DOHH2 (cell line): ENCODE data around the gene PUS7.

Experiments used
- H3F3A ChIP-seq: fragments of 200-600 bp; sonication (generic), shearing (Covaris generic); 2 replicates; pipeline ENCODE4 v1.6.0; 2016; ENCODE audit warnings: antibody characterized with exemption, mild to moderate bottlenecking; ENCODE audit not compliant: control insufficient read depth, insufficient read depth
- H3K27ac ChIP-seq: fragments of 200-600 bp; sonication (generic); 2 replicates; pipeline ENCODE4 v1.5.1; 2014; ENCODE audit warnings: low read depth, mild to moderate bottlenecking, low read length, moderate library complexity
- H3K27me3 ChIP-seq: fragments of 200-600 bp; sonication (generic); 2 replicates; pipeline ENCODE4 v1.6.1; 2014; ENCODE audit warnings: mild to moderate bottlenecking, low read length, mixed read lengths; ENCODE audit not compliant: control insufficient read depth
- H3K36me3 ChIP-seq: fragments of 200-600 bp; sonication (generic); 2 replicates; pipeline ENCODE4 v1.6.1; 2014; ENCODE audit warnings: mild to moderate bottlenecking, low read length, moderate library complexity, mixed read lengths; ENCODE audit not compliant: control insufficient read depth
- H3K4me1 ChIP-seq: fragments of 200-600 bp; sonication (generic); 2 replicates; pipeline ENCODE4 v1.6.1; 2014; ENCODE audit warnings: mild to moderate bottlenecking, low read length, mixed read lengths; ENCODE audit not compliant: control insufficient read depth
- H3K4me2 ChIP-seq: fragments of 200-600 bp; sonication (generic); 2 replicates; pipeline ENCODE4 v1.6.0; 2014; ENCODE audit warnings: mild to moderate bottlenecking, low read length, moderate library complexity
- H3K4me3 ChIP-seq: fragments of 200-600 bp; sonication (generic); 2 replicates; pipeline ENCODE4 v1.5.1; 2014; ENCODE audit warnings: mild to moderate bottlenecking, low read length, mixed read lengths
- H3K79me2 ChIP-seq: fragments of 200-600 bp; sonication (generic); 2 replicates; pipeline ENCODE4 v1.6.1; 2014; ENCODE audit warnings: mild to moderate bottlenecking, low read length, mixed read lengths; ENCODE audit not compliant: control insufficient read depth
- H3K9me2 ChIP-seq: fragments of 200-600 bp; sonication (generic); replicated peaks from 2 replicates; pipeline ENCODE4 v1.6.1; 2014; ENCODE audit warnings: mild to moderate bottlenecking, low read length, mixed read lengths; ENCODE audit not compliant: control insufficient read depth
- H3K9me3 ChIP-seq: fragments of 200-600 bp; sonication (generic); 2 replicates; pipeline ENCODE4 v1.6.1; 2014; ENCODE audit warnings: antibody characterized with exemption, low read length, mixed read lengths; ENCODE audit not compliant: control insufficient read depth, insufficient read depth
- H4K20me1 ChIP-seq: fragments of 200-600 bp; sonication (generic); 2 replicates; pipeline ENCODE4 v1.6.0; 2014; ENCODE audit warnings: low read depth, mild to moderate bottlenecking, antibody characterized with exemption, low read length, moderate library complexity; ENCODE audit not compliant: control insufficient read depth, insufficient read depth
- EZH2phosphoT487 ChIP-seq: fragments of 200-600 bp; sonication (generic); IDR thresholded peaks from 2 replicates; pipeline ENCODE4 v1.6.1; 2017; ENCODE audit warnings: borderline replicate concordance, mild to moderate bottlenecking, antibody characterized with exemption, low read length, moderate library complexity, mixed read lengths
- TF ChIP-seq, protein P1 (sequence below): fragments of 200-600 bp; sonication (generic); IDR thresholded peaks from one replicate; pipeline ENCODE4 v1.5.1; 2014; ENCODE audit warnings: antibody characterized with exemption, mild to moderate bottlenecking, low read depth, low read length; ENCODE audit not compliant: poor library complexity, severe bottlenecking

The PUS7 gene

DNA sequence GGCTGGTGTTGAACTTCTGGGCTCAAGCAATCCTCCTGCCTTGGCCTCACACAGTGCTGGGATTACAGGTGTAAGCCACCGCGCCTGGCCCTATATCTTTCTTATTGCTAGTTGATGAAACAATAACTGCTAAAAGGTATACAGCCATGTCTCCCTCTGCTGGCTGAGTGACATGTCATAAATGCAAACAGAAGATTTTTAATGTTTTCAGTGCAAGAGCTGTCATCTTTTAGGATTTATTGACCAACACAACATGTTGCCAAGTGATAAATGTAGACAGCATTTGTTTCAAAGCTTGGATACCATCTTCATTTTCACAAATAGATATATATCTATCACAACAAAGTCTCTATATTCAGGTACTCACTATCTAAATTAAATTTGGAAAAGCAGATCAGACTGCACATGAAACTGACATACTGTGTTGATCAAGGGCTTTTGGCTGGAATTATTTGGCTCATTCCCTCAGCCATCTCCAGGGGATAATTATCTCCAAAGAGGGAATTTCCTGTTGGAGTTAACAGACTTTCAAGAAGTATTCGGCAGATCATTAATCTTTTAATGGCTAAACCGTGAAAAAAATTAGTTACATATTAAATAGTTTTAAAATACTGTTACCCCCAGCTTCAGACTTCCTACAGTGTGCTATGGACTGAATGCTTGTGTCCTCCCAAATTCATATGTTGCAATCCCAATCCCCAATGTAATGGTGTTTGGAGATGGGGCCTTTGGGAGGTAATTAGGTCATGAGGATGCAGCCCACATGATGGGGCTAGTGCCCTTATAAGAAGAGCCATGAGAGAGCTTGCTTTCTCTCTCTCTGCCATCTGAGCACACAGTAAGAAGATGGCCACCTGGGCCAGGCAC, 92.1 kb downstream of the PUS7 start:
- H3F3A ChIP-seq = no peaks in the 10 kb centered on the region; the same call in 1 of the 2 replicates
- no peak overlapping the region for H3K4me2 ChIP-seq
- H3K27ac ChIP-seq = no peak overlapping the region
- no peaks in the 10 kb centered on the region for H3K27me3 ChIP-seq
- no peaks in the 10 kb centered on the region for H3K9me3 ChIP-seq
- TF ChIP-seq, protein P1, sequence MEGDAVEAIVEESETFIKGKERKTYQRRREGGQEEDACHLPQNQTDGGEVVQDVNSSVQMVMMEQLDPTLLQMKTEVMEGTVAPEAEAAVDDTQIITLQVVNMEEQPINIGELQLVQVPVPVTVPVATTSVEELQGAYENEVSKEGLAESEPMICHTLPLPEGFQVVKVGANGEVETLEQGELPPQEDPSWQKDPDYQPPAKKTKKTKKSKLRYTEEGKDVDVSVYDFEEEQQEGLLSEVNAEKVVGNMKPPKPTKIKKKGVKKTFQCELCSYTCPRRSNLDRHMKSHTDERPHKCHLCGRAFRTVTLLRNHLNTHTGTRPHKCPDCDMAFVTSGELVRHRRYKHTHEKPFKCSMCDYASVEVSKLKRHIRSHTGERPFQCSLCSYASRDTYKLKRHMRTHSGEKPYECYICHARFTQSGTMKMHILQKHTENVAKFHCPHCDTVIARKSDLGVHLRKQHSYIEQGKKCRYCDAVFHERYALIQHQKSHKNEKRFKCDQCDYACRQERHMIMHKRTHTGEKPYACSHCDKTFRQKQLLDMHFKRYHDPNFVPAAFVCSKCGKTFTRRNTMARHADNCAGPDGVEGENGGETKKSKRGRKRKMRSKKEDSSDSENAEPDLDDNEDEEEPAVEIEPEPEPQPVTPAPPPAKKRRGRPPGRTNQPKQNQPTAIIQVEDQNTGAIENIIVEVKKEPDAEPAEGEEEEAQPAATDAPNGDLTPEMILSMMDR = peak; percentile 76
- no peak for TF ChIP-seq EZH2phosphoT487
- H3K9me2 ChIP-seq = no peaks in the 10 kb centered on the region
- no peaks in the 10 kb centered on the region for H3K79me2 ChIP-seq
- no peaks in the 10 kb centered on the region for H3K4me1 ChIP-seq
- H3K36me3 ChIP-seq = no peaks in the 10 kb centered on the region
- H4K20me1 ChIP-seq = no peaks in the 10 kb centered on the region
- H3K4me3 ChIP-seq = no peak overlapping the region

DNA sequence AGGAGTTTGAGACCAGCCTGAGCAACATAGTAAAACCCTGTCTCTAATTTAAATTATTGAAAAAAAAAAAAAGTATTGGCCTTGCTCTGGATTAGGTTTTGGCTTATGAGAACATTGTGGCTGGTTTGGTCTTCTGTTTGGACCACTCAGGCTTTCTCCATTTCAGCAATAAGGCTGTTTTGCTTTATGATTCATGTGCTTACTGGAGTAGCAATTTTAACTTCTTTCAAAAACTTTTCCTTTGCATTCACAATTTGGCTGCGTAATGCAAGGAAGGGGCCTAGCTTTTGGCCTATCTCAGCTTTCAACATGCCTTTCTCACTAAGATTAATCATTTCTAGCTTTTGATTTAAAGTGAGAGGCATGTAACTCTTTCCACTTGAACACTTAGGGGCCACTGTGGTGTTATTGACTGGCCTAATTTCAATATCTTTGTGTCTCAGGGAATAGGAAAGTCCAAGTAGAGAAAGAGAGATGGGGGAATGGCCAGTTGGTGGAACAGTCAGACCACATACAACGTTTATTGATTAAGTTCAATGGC, 95.4 kb downstream of the PUS7 start:
- no peak overlapping the region for H3K4me2 ChIP-seq
- H3K79me2 ChIP-seq = no peaks in the 10 kb centered on the region
- no peaks in the 10 kb centered on the region for H3K9me2 ChIP-seq
- H3K27me3 ChIP-seq = no peaks in the 10 kb centered on the region
- no peak overlapping the region for H3K4me3 ChIP-seq
- H3F3A ChIP-seq = no peaks in the 10 kb centered on the region; the same call in 1 of the 2 replicates
- no peaks in the 10 kb centered on the region for H3K9me3 ChIP-seq
- no peaks in the 10 kb centered on the region for H3K4me1 ChIP-seq
- TF ChIP-seq, protein P1 = no peak
- TF ChIP-seq EZH2phosphoT487 = no peak
- no peaks in the 10 kb centered on the region for H4K20me1 ChIP-seq
- H3K36me3 ChIP-seq = no peaks in the 10 kb centered on the region
- H3K27ac ChIP-seq = no peak overlapping the region

DNA sequence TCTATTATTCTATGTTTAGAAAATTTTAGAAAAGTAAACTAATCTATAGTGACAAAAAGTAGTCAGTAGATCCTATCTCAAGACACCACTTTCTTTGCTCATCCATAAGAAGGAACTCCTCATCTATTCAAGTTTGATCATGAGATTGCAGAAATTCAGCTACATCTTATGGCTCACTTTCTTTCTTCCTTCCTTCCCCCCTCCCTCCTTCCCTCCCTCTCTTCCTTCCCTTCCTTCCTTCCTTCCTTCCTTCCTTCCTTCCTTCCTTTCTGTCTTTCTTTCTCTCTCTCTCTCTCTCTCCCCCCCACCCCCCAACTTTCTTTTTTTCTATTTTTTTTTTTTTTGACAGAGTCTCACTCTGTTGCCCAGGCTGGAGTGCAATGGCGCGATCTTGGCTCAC, 98.1 kb downstream of the PUS7 start:
- no peak overlapping the region for H3K4me3 ChIP-seq
- H3K9me3 ChIP-seq = no peaks in the 10 kb centered on the region
- H3F3A ChIP-seq = no peaks in the 10 kb centered on the region
- no peak overlapping the region for H3K27ac ChIP-seq
- no peak overlapping the region for H3K4me2 ChIP-seq
- H3K4me1 ChIP-seq = no peaks in the 10 kb centered on the region
- TF ChIP-seq EZH2phosphoT487 = no peak
- TF ChIP-seq, protein P1 = no peak
- H3K79me2 ChIP-seq = no peaks in the 10 kb centered on the region
- no peaks in the 10 kb centered on the region for H4K20me1 ChIP-seq
- peaks cover 4% of the 10 kb centered on the region for H3K27me3 ChIP-seq
- H3K9me2 ChIP-seq = no peaks in the 10 kb centered on the region
- H3K36me3 ChIP-seq = no peaks in the 10 kb centered on the region
